NOMO-1 treated with DMSO at 0.1 percent for 48 hours (cell line): ENCODE data around the gene RXRB.
A peak's percentile ranks its signal among the peaks of the same experiment; 100 is the strongest.

Experiments
- DNase-seq: peaks from one replicate; lab custom pipeline; 2025; ENCODE audit not compliant: unreplicated experiment; lab: John Stamatoyannopoulos, UW

Gene RXRB

GRCh38 chr6:33212857-33213165 is 12.3 kb upstream of the RXRB start:
- DNase-seq = no peak

- DNase-seq = no peak
These were observed 11.4 kb upstream of the RXRB start for GRCh38 chr6:33211666-33212422.

DNA sequence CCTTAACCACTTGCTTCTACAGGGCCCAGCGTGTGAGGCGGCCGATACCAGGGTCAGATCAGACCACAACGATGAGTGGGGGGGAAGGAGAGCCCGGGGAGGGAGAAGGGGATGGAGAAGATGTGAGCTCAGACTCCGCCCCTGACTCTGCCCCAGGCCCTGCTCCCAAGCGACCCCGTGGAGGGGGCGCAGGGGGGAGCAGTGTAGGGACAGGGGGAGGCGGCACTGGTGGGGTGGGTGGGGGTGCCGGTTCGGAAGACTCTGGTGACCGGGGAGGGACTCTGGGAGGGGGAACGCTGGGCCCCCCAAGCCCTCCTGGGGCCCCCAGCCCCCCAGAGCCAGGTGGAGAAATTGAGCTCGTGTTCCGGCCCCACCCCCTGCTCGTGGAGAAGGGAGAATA is 10.7 kb upstream of the RXRB start:
- no peak for DNase-seq

GRCh38 chr6:33209856-33210255 is 9.4 kb upstream of the RXRB start:
- no peak for DNase-seq

- peak; percentile 63 for DNase-seq
These were observed 7.9 kb upstream of the RXRB start, which contains the start of gene RING1 for GRCh38 chr6:33208091-33208967. TSS of gene RING1 (plus strand) at chr6:33208500. CDS start at chr6:33208823, 323 bp downstream.

GRCh38 chr6:33207552-33208090 is 7.2 kb upstream of the RXRB start:
- DNase-seq = no peak

DNA sequence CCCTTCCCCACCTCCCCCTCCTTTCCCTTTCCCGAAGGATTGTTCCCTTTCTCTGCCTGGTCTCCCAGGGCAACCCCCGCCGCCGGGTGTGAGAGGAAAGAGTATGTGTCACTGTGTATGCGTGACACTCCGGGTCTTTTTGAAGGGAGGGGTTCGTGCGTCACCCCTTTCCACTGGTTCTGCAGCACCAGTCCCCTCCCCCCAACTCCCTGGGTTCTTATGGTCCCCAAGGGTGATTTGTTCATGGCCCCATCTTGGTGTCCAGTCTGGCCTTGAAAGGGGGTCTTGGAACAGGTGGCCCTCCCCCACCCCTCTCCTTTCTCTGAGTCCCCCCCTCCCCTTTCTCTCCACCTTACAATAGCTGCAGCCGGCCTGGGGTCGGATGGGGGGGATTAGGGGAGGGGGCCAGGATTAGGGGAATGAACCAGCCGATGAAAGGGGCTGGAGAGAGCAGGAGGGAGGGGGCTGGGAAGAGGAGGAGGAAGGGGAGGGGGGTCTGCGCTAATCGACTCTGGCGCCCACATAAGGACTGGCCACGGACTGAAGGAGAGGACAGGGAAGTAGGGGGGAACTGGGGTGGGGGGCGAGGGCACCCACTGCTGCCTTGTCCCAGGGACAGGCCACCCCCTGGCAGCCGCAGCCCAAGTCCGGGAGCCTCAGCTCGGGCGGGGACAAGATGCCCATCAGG is 6.5 kb upstream of the RXRB start:
- DNase-seq = no peak

DNA sequence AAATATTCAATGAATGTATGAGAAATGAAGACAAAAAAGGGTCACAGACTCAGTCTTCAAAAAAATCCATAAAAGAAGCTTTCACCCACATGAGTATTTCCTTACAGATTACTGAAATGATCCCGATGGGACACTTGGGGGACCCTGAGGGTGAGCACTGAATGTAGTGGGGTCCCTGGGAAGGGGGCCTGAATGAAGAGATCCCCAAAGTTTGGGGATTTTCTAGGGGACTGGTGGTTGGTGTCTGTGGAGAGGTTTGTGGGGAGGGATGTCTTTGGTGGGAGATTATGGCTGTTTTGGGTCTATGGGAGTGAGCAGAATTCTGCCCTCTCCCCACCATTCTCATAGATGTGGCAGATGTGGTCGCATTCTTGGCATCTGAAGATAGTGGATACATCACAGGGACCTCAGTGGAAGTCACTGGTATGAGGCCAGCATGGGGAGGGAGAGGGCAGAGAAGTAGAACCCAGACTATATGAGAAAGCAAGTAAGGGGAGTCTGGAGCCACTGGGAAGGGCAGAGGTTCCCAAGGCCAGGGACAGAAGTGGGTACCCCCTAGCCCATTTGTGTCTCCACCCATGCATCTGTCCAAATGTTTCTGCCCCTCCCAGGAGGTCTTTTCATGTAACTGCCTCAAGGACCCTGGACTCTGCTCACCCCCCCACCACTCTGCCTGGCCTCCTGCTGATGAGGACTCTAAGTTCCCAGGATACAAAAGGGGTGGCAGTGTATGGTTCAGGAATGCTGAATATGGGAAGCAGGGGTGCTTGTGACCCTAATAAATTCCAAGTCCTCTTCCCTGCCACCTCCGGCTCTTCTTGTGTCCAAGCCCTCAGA is 5.8 kb upstream of the RXRB start:
- no peak for DNase-seq

- DNase-seq = no peak
These were observed 4.9 kb upstream of the RXRB start for GRCh38 chr6:33205191-33206026.

- peak; percentile 88 for DNase-seq
These were observed 4.1 kb upstream of the RXRB start, which contains the start of gene HSD17B8 for GRCh38 chr6:33204415-33205190. TSS of gene HSD17B8 (plus strand) at chr6:33204655. CDS start at chr6:33204669, 14 bp downstream.

- DNase-seq = no peak
These were observed 3.6 kb upstream of the RXRB start for GRCh38 chr6:33204165-33204414.

GRCh38 chr6:33203443-33204164 is 3.1 kb upstream of the RXRB start:
- no peak for DNase-seq

DNA sequence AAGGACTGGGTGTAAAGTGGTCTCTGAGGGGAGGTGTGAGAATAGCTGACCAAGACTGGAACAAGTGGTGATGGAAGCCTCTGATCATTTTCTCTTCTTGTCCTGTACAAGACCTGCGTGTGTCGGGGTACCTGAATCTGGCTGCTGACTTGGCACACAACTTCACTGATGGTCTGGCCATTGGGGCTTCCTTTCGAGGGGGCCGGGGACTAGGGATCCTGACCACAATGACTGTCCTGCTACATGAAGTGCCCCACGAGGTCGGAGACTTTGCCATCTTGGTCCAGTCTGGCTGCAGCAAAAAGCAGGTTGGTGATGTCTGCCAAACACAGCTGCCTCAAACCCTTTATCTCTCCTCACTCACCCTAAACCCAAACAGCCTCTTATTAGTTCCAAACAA is 2.3 kb upstream of the RXRB start:
- DNase-seq = no peak

DNA sequence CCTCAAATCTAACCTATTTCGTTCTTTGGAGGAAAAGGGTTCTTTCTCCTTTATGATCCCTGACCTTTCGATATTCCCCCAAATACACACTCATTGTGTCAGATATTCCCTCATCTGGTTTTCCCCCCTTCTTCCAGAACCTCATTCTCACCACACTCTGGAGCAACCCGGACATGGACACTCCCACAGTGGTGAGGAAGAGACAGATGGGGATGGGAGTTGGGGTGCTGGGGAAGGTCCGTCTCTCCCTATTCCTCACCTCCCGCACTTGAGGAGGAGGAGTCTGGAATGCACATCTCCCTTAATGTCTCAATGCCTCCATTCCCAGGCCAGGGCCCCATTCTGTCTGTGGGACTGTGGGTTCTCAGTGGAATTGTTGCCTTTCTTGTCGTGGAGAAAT is 1.5 kb upstream of the RXRB start:
- no peak for DNase-seq

DNA sequence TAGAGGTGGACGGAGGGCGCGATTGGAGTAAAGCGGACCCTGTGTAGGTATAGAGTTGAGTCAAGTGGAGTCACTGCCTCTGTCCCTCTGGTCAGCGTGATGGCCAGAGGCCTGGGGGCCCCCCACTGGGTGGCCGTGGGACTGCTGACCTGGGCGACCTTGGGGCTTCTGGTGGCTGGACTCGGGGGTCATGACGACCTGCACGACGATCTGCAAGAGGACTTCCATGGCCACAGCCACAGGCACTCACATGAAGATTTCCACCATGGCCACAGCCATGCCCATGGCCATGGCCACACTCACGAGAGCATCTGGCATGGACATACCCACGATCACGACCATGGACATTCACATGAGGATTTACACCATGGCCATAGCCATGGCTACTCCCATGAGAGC is 681 bp upstream of the RXRB start:
- no peak for DNase-seq

GRCh38 chr6:33199687-33200218 is 712 bp downstream of the RXRB start:
- peak; percentile 70 for DNase-seq

DNA sequence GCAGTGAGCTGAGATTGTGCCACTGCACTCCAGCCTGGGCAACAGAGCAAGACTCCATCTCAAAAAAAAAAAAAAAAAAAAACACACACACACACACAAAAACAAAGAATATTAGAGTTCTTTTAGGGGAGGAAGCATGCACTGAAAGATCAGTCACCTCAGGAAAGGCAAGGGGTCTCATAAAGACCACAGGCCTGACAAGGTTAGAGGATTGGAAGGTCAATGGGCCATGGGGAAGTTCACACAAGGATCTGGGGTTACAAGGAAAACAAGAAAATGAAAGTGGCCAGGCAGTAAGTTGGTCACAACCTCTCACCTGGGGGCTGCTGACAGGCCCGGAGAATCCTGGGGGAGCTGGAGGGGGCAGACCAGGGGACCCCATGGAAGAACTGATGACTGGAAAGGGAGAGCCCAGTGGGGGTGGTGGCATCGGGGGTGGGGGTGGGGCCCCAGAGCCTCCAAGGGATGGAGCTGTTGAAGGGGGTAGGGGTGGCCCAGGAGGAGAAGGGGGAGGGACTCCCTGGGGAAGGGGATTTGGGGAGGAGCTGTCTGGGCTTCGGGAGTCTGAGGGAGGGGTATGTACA is 1.5 kb downstream of the RXRB start:
- no peak for DNase-seq
